Psoas muscle (tissue), 8 donors: ENCODE data around the gene FOXP1. TPM values are rescaled to one million over a fixed set of nuclear protein-coding genes. Genes with fewer than 3 reads are reported as not detected.

Experiments used
- ATAC-seq, 4 donors: fragments of 200-7000 bp; cut with Tn5 transposase; one replicate each; pipeline ENCODE4 v1.9.1; 2020; ENCODE audit warnings: moderate library complexity in 3 of 4, mild to moderate bottlenecking in 2 of 4
- DNase-seq, 2 donors: peaks; one replicate each; pipeline ENCODE4 v3.0.0-alpha.2; 2020
- H3K27ac ChIP-seq: fragments of 200-600 bp; one replicate; pipeline ENCODE4 v1.8.0; 2022
- H3K27me3 ChIP-seq, 3 donors: fragments of 200-600 bp in 1 of 3; one replicate each; pipeline versions ENCODE4 v1.6.1 to v1.8.0; 2013 to 2022; ENCODE audit warnings: low read length in 2 of 3, mild to moderate bottlenecking in 2 of 3, moderate library complexity in 1 of 3; ENCODE audit not compliant: insufficient read depth in 3 of 3
- H3K36me3 ChIP-seq, 2 donors: fragments of 200-600 bp in 1 of 2; one replicate each; pipeline versions ENCODE4 v1.6.1 to v1.8.0; 2013 to 2022; ENCODE audit warnings: low read depth in 1 of 2, mild to moderate bottlenecking in 1 of 2, moderate library complexity in 1 of 2; ENCODE audit not compliant: insufficient read depth in 1 of 2
- H3K4me1 ChIP-seq: fragments of 200-600 bp; one replicate; pipeline ENCODE4 v1.8.0; 2022
- H3K4me3 ChIP-seq: fragments of 200-600 bp; one replicate; pipeline ENCODE4 v1.8.0; 2022; ENCODE audit warnings: mild to moderate bottlenecking
- H3K9me3 ChIP-seq: fragments of 200-600 bp; one replicate; pipeline ENCODE4 v1.8.0; 2022
- WGBS, 3 donors: extraction: QIAGEN DNeasy Blood & Tissue Kit; methylation state at CpG; one replicate each; pipeline versions ENCODE4 v1.1.6 to v1.1.7; 2013; 5-methylcytosine and 5-hydroxymethylcytosine counted together
- intact Hi-C, 2 donors: fragments of 100-400 bp; cut with DNase I; formaldehyde crosslinking; loops; one replicate each; pipeline versions ENCODE4 v1.11.0 to v1.14.2; 2022
- polyA plus RNA-seq, 3 donors: library from polyadenylated mRNA; stranded (reverse); fragments of 200-250 nt; gene quantifications; one replicate each; pipeline ENCODE4 v1.2.3, GENCODE V29; 2013
- total RNA-seq, 4 donors: library from RNA; stranded (reverse); fragmentation: NEBNext Ultra II Directional in 2 of 4; extraction: Animal tissue kit (Norgen Biotek cat#: 25700) in 2 of 4; gene quantifications; one replicate each; pipeline versions ENCODE4 v1.2.1 to v1.2.4, GENCODE V29; 2021 to 2023
- TF ChIP-seq, protein P1 (sequence below): fragments of 200-600 bp; IDR thresholded peaks from one replicate; pipeline ENCODE4 v1.8.0; 2022; ENCODE audit warnings: antibody characterized with exemption
- donor health status: healthy with polysubstance abuse.
- donor health status: DM: no; HTN: no; CAD: no; lungs with moderate emphysema.
- donor health status: Bipolar disorder and iron deficiency.
- donor health status: healthy.
- donor health status: DM: yes; HTN: yes; CAD: no.
- donor health status: DM: no; HTN: no; CAD: no.
- donor health status: DM: no; HTN: no; CAD: no.
- donor health status: DM: yes; HTN: yes; CAD: no.

The FOXP1 gene
- total and polyA plus RNA-seq, 7 donors, result 2.6 to 26.4 (median 15.4) TPM

DNA sequence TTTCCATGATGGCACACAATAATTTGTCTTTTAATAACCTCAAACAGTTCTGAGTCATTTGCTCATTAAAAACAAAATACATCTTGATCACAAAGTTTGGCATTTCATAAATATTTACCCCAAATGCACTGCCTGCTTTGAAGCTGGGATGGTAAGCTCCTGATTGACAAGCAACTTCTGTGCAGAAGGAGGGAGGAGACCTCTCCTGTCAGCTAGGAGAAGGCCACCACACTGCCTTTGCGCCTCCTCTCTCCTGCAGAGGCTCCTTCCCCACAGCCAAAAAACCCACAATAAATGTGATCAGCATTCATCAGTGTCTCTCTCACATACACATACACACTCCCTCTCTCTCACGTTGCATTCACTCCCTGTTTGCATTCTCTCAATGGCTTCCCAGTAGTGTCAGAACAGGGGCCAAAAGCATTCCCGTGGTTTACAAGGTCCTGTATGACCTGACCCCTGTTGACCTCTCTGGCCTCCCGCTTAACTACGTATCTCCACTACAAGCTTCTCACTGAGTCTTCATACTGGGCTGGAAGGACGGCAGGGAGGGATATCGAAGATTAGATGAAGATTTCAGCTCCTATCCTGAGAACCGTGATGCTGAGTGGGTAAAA, 216.4 kb downstream of the FOXP1 start:
- Histone ChIP-seq H3K9me3 (no peaks in the 10 kb centered on the region), H3K36me3 (no peaks in the 10 kb centered on the region), H3K4me3 (no peak overlapping the region), H3K27ac (no peak overlapping the region), H3K4me1 (peaks cover 8% of the 10 kb centered on the region), H3K27me3 (no peaks in the 10 kb centered on the region)
- TF ChIP-seq, protein P1, sequence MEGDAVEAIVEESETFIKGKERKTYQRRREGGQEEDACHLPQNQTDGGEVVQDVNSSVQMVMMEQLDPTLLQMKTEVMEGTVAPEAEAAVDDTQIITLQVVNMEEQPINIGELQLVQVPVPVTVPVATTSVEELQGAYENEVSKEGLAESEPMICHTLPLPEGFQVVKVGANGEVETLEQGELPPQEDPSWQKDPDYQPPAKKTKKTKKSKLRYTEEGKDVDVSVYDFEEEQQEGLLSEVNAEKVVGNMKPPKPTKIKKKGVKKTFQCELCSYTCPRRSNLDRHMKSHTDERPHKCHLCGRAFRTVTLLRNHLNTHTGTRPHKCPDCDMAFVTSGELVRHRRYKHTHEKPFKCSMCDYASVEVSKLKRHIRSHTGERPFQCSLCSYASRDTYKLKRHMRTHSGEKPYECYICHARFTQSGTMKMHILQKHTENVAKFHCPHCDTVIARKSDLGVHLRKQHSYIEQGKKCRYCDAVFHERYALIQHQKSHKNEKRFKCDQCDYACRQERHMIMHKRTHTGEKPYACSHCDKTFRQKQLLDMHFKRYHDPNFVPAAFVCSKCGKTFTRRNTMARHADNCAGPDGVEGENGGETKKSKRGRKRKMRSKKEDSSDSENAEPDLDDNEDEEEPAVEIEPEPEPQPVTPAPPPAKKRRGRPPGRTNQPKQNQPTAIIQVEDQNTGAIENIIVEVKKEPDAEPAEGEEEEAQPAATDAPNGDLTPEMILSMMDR, result no peak
- intact Hi-C loops, result no loop called here
- no peak for ATAC-seq
- WGBS, 3 donors, result 78 to 81% (median 79%) methylated on average over 8 of the region's 8 CpGs
- no peak for DNase-seq

DNA sequence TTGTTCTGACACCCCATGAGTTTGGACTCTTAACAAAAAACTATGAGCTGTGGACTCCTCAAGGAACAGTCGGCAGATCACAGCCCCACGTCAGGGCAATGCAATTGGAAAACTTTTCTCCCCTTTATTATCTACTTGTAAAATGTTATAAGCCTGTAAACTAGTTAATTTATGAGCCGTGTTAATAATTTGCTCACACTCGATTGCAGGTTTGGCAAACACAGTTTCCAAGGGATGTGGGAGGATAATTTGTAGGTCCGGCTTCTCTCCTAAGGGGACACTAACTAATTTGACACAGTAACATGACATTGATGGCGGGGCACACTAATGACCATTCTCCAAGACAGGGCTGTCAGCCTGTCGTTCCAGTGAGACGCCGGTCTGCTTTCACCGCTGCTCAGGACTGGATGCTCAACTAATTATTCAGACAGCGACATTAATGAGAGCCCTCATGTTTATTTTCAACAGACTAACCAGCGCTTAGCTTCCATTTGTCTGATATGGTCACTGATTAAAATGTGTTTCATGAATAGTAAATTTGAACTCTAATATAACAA, 222.1 kb downstream of the FOXP1 start:
- 66 to 81% (median 67%) methylated on average over 12 of the region's 12 CpGs for WGBS, 3 donors
- H3K9me3 ChIP-seq, result no peaks in the 10 kb centered on the region
- no peak for ATAC-seq

DNA sequence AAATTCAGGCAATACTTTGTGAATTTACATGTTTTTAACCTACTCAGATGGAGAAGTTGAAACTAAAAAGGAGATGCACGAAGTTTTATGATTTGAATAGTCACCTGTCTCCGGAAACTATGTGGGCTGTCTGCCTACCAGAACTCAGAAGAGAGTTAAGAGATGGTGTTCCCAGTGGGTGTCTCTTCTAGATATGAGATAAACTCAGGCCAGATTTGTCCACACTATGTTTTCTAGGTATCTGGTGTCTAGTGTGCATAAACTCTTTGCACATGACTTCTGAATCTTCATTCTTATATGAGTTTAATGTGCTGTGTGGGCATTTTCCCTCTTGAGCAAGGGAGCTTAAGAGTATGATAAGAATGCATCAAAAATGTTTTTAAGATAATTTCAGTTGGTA, 222.8 kb downstream of the FOXP1 start:
- no peaks in the 10 kb centered on the region for H3K9me3 ChIP-seq
- TF ChIP-seq, protein P1, result no peak
- intact Hi-C loops, result no loop called here
- ATAC-seq (no peak), DNase-seq (no peak)
- H3K36me3 ChIP-seq, result no peaks in the 10 kb centered on the region
- H3K27me3 ChIP-seq, result no peaks in the 10 kb centered on the region
- no peaks in the 10 kb centered on the region for H3K4me1 ChIP-seq
- WGBS, 3 donors, result 86 to 94% (median 92%) methylated on average over 2 of the region's 2 CpGs
- no peak overlapping the region for H3K4me3 ChIP-seq
- H3K27ac ChIP-seq, result no peak overlapping the region

More for the DNA sequence above, 222.1 kb downstream of the FOXP1 start:
- no peaks in the 10 kb centered on the region for H3K27me3 ChIP-seq
- H3K4me3 ChIP-seq, result no peak overlapping the region
- H3K27ac ChIP-seq, result no peak overlapping the region
- no peaks in the 10 kb centered on the region for H3K36me3 ChIP-seq
- DNase-seq, result no peak
- H3K4me1 ChIP-seq, result no peaks in the 10 kb centered on the region
- intact Hi-C loops, result no loop called here
- TF ChIP-seq, protein P1, result no peak

DNA sequence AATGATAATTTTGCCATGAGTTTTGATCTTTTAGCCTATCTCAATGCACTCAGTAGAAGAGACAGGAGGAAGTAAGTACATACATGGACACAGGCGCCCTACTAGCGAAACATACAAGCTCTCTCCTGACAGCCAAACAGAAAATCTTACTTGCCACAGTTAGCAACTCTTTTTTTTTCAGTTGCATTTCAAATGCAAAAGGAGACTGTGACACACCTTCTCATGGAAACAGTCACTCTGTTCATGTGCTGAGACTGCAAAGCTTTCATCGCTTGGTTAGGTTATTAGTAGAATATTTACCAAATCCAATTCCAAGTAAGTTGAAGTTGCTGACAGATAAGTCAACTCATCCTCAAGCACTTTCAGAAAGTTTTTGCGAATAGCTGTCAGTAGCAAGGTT, 223.3 kb downstream of the FOXP1 start:
- 96 to 99% (median 98%) methylated on average over 4 of the region's 4 CpGs for WGBS, 3 donors
- TF ChIP-seq, protein P1, result no peak

DNA sequence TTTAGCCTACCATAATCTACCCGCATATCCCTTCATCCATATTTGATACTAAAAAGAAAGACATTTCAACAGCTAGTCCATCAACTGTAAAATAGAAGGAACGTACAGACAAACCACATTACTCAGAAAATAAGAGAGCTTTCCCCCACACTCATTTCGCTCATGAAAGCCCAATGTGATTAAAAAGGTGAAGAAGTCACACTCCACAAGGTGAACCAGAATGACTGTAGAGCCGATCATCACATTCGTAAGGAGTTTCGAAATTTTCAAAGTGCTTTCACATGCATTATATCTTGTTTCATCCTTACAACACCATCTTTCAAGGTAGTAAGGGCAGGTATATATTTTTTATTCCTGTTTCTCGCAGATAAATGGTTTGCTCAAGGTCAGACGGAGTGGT, 225.3 kb downstream of the FOXP1 start:
- Histone ChIP-seq H3K36me3 (no peaks in the 10 kb centered on the region), H3K27me3 (no peaks in the 10 kb centered on the region), H3K4me3 (no peak overlapping the region), H3K9me3 (no peaks in the 10 kb centered on the region), H3K27ac (no peak overlapping the region), H3K4me1 (no peaks in the 10 kb centered on the region)
- 90 to 96% (median 93%) methylated on average over 8 of the region's 8 CpGs for WGBS, 3 donors
- no peak for DNase-seq
- no peak for ATAC-seq
- intact Hi-C loops, result no loop called here
- TF ChIP-seq, protein P1, result no peak

More for the DNA sequence above, 223.3 kb downstream of the FOXP1 start:
- intact Hi-C loops, result no loop called here
- Histone ChIP-seq H3K36me3 (no peaks in the 10 kb centered on the region), H3K9me3 (no peaks in the 10 kb centered on the region), H3K27me3 (no peaks in the 10 kb centered on the region), H3K4me3 (no peak overlapping the region), H3K4me1 (no peaks in the 10 kb centered on the region), H3K27ac (no peak overlapping the region)
- DNase-seq, result no peak
- no peak for ATAC-seq
